HepG2 (cell line): Measurements from ENCODE around the gene TMEM97. TPM values are rescaled to one million over a fixed set of nuclear protein-coding genes. Genes with fewer than 3 reads are reported as not detected.

Source experiments
- AGO2 ChIP-seq: fragments of 200-400 bp; formaldehyde crosslinking; optimal IDR thresholded peaks from 2 replicates; pipeline ENCODE3; 2017; ENCODE audit warnings: mild to moderate bottlenecking, low read depth, low read length, moderate library complexity
- CHD2 ChIP-seq: IDR thresholded peaks from 2 replicates; pipeline ENCODE4 v1.6.1; 2011; ENCODE audit warnings: low read depth, low read length, improper control_type of control experiment
- CREM ChIP-seq, 2 experiments: sonication (generic) in 1 of 2; formaldehyde crosslinking in 1 of 2; IDR thresholded peaks; 2 replicates each; pipeline versions ENCODE4 v1.4.0 to v1.6.1; 2016 to 2020; ENCODE audit warnings: antibody characterized with exemption in 1 of 2, mild to moderate bottlenecking in 1 of 2, missing genetic modification reagents in 1 of 2
- DBP ChIP-seq: sonication (generic); formaldehyde crosslinking; IDR thresholded peaks from 2 replicates; pipeline ENCODE4 v1.4.0; 2020; ENCODE audit warnings: missing genetic modification reagents; ENCODE audit errors: not compliant biosample characterization
- ELF1 ChIP-seq: sonication (generic); formaldehyde crosslinking; IDR thresholded peaks from 2 replicates; pipeline ENCODE4 v1.4.0; 2020; ENCODE audit warnings: missing genetic modification reagents
- FOXA1 ChIP-seq, 2 experiments: fragments of 450-650 bp in 1 of 2; sonication (generic) in 1 of 2; formaldehyde crosslinking in 1 of 2; IDR thresholded peaks; 2 replicates each; pipeline versions ENCODE4 v1.4.0 to v1.6.1; 2016 to 2020; ENCODE audit warnings: missing genetic modification reagents in 1 of 2
- GRHL1 ChIP-seq: sonication (generic); formaldehyde crosslinking; conservative IDR thresholded peaks from 2 replicates; pipeline ENCODE4 v1.8.0; 2022; ENCODE audit warnings: missing genetic modification reagents
- HOXA7 ChIP-seq: sonication (generic); formaldehyde crosslinking; IDR thresholded peaks from 2 replicates; pipeline ENCODE4 v1.8.1; 2022; ENCODE audit warnings: mild to moderate bottlenecking, missing genetic modification reagents, moderate library complexity
- MAFG ChIP-seq: sonication (generic); formaldehyde crosslinking; IDR thresholded peaks from 2 replicates; pipeline ENCODE4 v1.5.1; 2020; ENCODE audit warnings: mild to moderate bottlenecking, missing genetic modification reagents
- MXD1 ChIP-seq: sonication (generic); formaldehyde crosslinking; IDR thresholded peaks from 2 replicates; pipeline ENCODE4 v1.4.0; 2020; ENCODE audit warnings: mild to moderate bottlenecking, missing genetic modification reagents
- NCOA2 ChIP-seq: sonication (generic); formaldehyde crosslinking; IDR thresholded peaks from 2 replicates; pipeline ENCODE4 v1.8.0; 2022; ENCODE audit warnings: inconsistent platforms
- NR0B2 ChIP-seq: sonication (generic); formaldehyde crosslinking; IDR thresholded peaks from 2 replicates; pipeline ENCODE4 v1.4.0; 2020; ENCODE audit warnings: mild to moderate bottlenecking, missing genetic modification reagents
- NR2F6 ChIP-seq, 2 experiments: IDR thresholded peaks; 2 replicates each; pipeline ENCODE4 v1.6.1; 2016; ENCODE audit warnings: antibody characterized with exemption in 1 of 2, mild to moderate bottlenecking in 1 of 2
- TMF1 ChIP-seq: sonication (generic); formaldehyde crosslinking; IDR thresholded peaks from 2 replicates; pipeline ENCODE4 v1.8.1; 2022; ENCODE audit warnings: low read depth, missing genetic modification reagents
- ZNF382 ChIP-seq: sonication (generic); formaldehyde crosslinking; IDR thresholded peaks from 2 replicates; pipeline ENCODE4 v1.5.0; 2020; ENCODE audit warnings: missing genetic modification reagents, mild to moderate bottlenecking, borderline replicate concordance
- ZNF503 ChIP-seq: sonication (generic); formaldehyde crosslinking; IDR thresholded peaks from 2 replicates; pipeline ENCODE4 v1.4.0; 2020; ENCODE audit warnings: missing genetic modification reagents
- ZNF564 ChIP-seq: sonication (generic); formaldehyde crosslinking; IDR thresholded peaks from 2 replicates; pipeline ENCODE4 v1.8.1; 2023; ENCODE audit warnings: mild to moderate bottlenecking, missing genetic modification reagents
- ZNF720 ChIP-seq: sonication (generic); formaldehyde crosslinking; IDR thresholded peaks from 2 replicates; pipeline ENCODE4 v1.4.0; 2020; ENCODE audit warnings: missing genetic modification reagents
- ZNF747 ChIP-seq: sonication (generic); formaldehyde crosslinking; IDR thresholded peaks from 2 replicates; pipeline ENCODE4 v1.8.1; 2023; ENCODE audit warnings: missing genetic modification reagents, mild to moderate bottlenecking, borderline replicate concordance
- ZNF775 ChIP-seq: sonication (generic); formaldehyde crosslinking; IDR thresholded peaks from 2 replicates; pipeline ENCODE4 v1.4.0; 2020; ENCODE audit warnings: missing genetic modification reagents, mild to moderate bottlenecking, moderate library complexity, borderline replicate concordance
- polyA plus RNA-seq, 8 experiments: library from polyadenylated mRNA; depleted of rRNA in 3 of 8; stranded (reverse) in 7 of 8; unstranded in 1 of 8; fragments of >200 nt; fragmentation: Illumina TruSeq in 4 of 8; extraction: Trizol in 4 of 8; gene quantifications; 2 replicates each; pipeline versions ENCODE4 v1.2.1 to v1.2.3, GENCODE V29; 2011 to 2016; ENCODE audit warnings: low read depth in 4 of 8, missing spikeins in 1 of 8, mixed read lengths in 1 of 8; ENCODE audit not compliant: insufficient read depth in 1 of 8
- total RNA-seq, 5 experiments: library from RNA; depleted of rRNA; stranded (reverse); fragments of >200 nt; fragmentation: Illumina TruSeq; extraction: Trizol; gene quantifications; 2 replicates each; pipeline ENCODE4 v1.2.3, GENCODE V29; 2016; ENCODE audit warnings: low read depth in 1 of 5
- TF ChIP-seq, protein P1 (sequence below): sonication (generic); formaldehyde crosslinking; IDR thresholded peaks from 2 replicates; pipeline ENCODE4 v1.5.1; 2020; ENCODE audit warnings: missing genetic modification reagents, mild to moderate bottlenecking, borderline replicate concordance

The TMEM97 gene
- total and polyA plus RNA-seq, 2 of the 13 experiments (the other 11 are each of a cell fraction or from before 2014, with no cell fraction given), result 69.6 to 137 TPM

DNA sequence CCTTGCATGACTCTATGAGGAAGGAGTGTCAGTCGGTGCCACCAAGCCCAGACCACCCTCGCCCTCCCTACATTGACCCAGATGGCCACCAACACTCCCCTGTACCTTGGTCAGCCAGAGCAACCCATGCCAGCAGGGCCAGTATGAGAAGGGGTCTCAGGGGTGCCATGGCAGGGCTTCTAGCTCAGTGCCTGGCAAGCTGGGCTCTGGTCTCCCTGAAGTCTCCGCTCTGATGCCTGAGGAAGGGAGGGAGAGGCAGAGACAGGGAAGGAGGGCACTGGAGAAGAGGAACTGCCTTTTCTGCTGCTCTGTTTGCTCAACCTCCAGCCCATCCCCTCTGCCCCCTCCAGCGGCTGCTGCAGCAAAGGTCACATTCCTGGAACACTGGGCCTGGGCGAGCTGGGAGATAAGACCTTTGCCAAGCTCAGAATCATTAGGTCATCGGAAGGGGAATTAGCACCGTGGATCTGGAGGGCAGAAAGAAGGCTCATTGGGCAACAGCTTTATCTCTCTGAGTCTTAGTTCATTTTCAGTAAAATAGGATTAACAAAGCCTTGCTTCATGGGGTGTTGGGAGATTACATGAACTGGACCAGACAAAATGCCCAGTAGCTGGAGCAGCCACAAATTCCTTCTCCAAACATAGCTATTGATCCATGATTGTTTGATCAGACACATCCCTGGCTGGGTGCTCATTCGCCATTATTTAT lies 51.2 kb downstream of the TMEM97 start, which contains the start of gene VTN (continued):
- TF ChIP-seq ZNF720 (CRISPR knock-in tag), result no peak
- TF ChIP-seq ZNF503 (CRISPR knock-in tag), result peak; percentile 92
- TF ChIP-seq, protein P1, sequence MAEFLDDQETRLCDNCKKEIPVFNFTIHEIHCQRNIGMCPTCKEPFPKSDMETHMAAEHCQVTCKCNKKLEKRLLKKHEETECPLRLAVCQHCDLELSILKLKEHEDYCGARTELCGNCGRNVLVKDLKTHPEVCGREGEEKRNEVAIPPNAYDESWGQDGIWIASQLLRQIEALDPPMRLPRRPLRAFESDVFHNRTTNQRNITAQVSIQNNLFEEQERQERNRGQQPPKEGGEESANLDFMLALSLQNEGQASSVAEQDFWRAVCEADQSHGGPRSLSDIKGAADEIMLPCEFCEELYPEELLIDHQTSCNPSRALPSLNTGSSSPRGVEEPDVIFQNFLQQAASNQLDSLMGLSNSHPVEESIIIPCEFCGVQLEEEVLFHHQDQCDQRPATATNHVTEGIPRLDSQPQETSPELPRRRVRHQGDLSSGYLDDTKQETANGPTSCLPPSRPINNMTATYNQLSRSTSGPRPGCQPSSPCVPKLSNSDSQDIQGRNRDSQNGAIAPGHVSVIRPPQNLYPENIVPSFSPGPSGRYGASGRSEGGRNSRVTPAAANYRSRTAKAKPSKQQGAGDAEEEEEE (CRISPR knock-in tag), result no peak
- no peak for TF ChIP-seq AGO2
- peak; percentile 44; the same call in 1 of the 2 replicates for TF ChIP-seq NR0B2 (CRISPR knock-in tag)
- 0 out of 2 replicates have a peak, but pooled peaks have one; percentile 36 for TF ChIP-seq ELF1 (CRISPR knock-in tag)
- no peak for TF ChIP-seq ZNF564 (CRISPR knock-in tag)
- TF ChIP-seq DBP, result no peak
- TF ChIP-seq GRHL1 (CRISPR knock-in tag), result no peak
- TF ChIP-seq ZNF382 (CRISPR knock-in tag), result no peak
- TF ChIP-seq NR2F6 (IDR thresholded peaks at IDR 0.05), result peak; percentile 99
- peak; percentile 99 for TF ChIP-seq NR2F6 (CRISPR knock-in tag; IDR thresholded peaks at IDR 0.05)
- peak; percentile 90 for TF ChIP-seq CREM (IDR thresholded peaks at IDR 0.05)
- TF ChIP-seq CREM (CRISPR knock-in tag; IDR thresholded peaks at IDR 0.05), result no peak
- no peak for TF ChIP-seq MAFG (CRISPR knock-in tag)
- peak; percentile 52; the same call in 1 of the 2 replicates for TF ChIP-seq FOXA1 (IDR thresholded peaks at IDR 0.05)
- TF ChIP-seq FOXA1 (CRISPR knock-in tag; IDR thresholded peaks at IDR 0.05), result peak; percentile 80
- no peak; the same call in 1 of the 2 replicates for TF ChIP-seq ZNF747 (CRISPR knock-in tag)
- TF ChIP-seq MXD1, result 0 out of 2 replicates have a peak, but pooled peaks have one; percentile 14
- peak; percentile 11; the same call in 1 of the 2 replicates for TF ChIP-seq TMF1 (CRISPR knock-in tag)
- TF ChIP-seq ZNF775 (CRISPR knock-in tag), result no peak
- TF ChIP-seq CHD2, result no peak
- peak; percentile 91 for TF ChIP-seq NCOA2 (CRISPR knock-in tag)
- TF ChIP-seq HOXA7 (CRISPR knock-in tag), result no peak
